GM12873 (cell line): Measurements from ENCODE around the gene ZNF425.

ENCODE experiments used
- CTCF ChIP-seq: IDR thresholded peaks from 2 replicates; pipeline ENCODE4 v1.5.1; 2012; ENCODE audit warnings: low read depth, mild to moderate bottlenecking, moderate library complexity, low read length, control low read depth; ENCODE audit not compliant: insufficient read depth; ENCODE audit errors: missing control alignments

Gene ZNF425

GRCh38 chr7:149070372-149071125 lies 55.6 kb downstream of the ZNF425 start:
- no peak for TF ChIP-seq CTCF

- peak; percentile 37 for TF ChIP-seq CTCF
These were observed 58.3 kb downstream of the ZNF425 start for GRCh38 chr7:149067869-149068268.

GRCh38 chr7:149063476-149063875 lies 62.6 kb downstream of the ZNF425 start:
- TF ChIP-seq CTCF, result no peak

- TF ChIP-seq CTCF, result no peak
These were observed 66.0 kb downstream of the ZNF425 start for GRCh38 chr7:149060156-149060555.

GRCh38 chr7:149053885-149054284 lies 72.2 kb downstream of the ZNF425 start:
- TF ChIP-seq CTCF, result no peak

GRCh38 chr7:149053384-149053783 lies 72.7 kb downstream of the ZNF425 start:
- TF ChIP-seq CTCF, result no peak
